Activated naive CD4-positive, alpha-beta T cell treated with anti-CD3 and anti-CD28 coated beads for 36 hours (primary cell): ENCODE measurements around the gene XPO4. TPM values are rescaled to one million over a fixed set of nuclear protein-coding genes. Genes with fewer than 3 reads are reported as not detected.
"Not testable (repeated sequence)": the region's sequence is repeated elsewhere in the genome, so short reads cannot be mapped to it uniquely, and the experiment has no call there.

Source experiments
- CTCF ChIA-PET: fragments of 350-600 bp; sonication (Branson Sonifier 250); formaldehyde crosslinking; loops from one replicate; lab custom pipeline; 2021; ENCODE audit warnings: antibody characterized with exemption; lab: Charles Lee
- DNase-seq: peaks from one replicate; pipeline ENCODE4 v3.0.0-alpha.2; 2020
- H3K27ac Mint-ChIP-seq: one replicate; pipeline ENCODE4 v1.8.0; 2021; ENCODE audit warnings: mild to moderate bottlenecking, mixed read lengths
- H3K27me3 Mint-ChIP-seq: one replicate; pipeline ENCODE4 v1.8.0; 2021; ENCODE audit warnings: low read depth, mixed read lengths
- H3K36me3 Mint-ChIP-seq: one replicate; pipeline ENCODE4 v1.8.0; 2021; ENCODE audit warnings: low read depth, mixed read lengths
- H3K4me1 Mint-ChIP-seq: one replicate; pipeline ENCODE4 v1.8.0; 2021; ENCODE audit warnings: low read depth, mixed read lengths
- H3K4me3 Mint-ChIP-seq: one replicate; pipeline ENCODE4 v1.8.0; 2021; ENCODE audit warnings: mild to moderate bottlenecking, moderate library complexity, mixed read lengths
- H3K9me3 Mint-ChIP-seq: one replicate; pipeline ENCODE4 v1.8.0; 2021; ENCODE audit warnings: mixed read lengths
- intact Hi-C: fragments of 100-400 bp; cut with micrococcal nuclease; formaldehyde crosslinking; loops from one replicate; pipeline ENCODE4 v1.15.1; 2023
- total RNA-seq, 2 experiments: library from RNA; stranded (reverse); gene quantifications; one replicate each; pipeline ENCODE4 v1.2.3, GENCODE V29; 2021

The XPO4 gene
- 10 to 100 TPM; 20.4 to 21.2 TPM for total RNA-seq

DNA sequence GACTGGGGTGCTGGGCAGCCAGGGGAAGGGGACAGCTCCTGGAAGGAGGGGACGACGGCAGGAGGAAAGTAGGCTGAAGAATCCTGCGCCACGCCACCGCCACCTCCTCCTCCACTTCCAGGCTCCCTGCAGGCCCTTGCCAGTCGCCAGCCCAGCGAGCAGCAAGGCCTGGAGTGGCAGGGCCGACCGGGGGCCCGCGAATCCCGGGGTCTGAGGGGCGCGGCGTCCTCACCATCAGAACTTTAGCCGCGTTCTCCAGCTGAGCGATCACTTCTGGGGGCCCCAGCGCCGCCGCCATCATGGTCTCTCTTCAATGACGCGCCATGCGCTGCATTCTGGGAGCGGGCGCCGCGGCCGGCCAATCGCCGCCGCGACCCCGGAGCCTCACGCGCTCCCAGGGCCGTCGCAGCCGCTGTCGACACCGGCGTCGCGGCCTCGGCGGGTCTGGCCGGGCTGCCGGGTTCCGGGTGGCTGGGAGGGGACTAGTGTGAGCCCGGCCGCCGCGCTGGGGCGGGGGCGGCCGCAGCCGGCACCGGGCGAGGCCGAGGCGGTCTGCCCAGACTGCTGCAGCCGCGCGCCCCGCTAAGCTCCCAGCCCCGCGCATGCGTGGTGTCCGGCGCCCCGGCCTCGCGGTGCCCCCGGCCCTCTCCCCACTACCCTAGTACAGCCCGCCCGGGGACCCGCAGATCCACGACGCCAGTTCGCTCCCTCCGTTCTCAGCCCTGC is at the start of gene XPO4:
Gene XPO4, minus strand, starts transcription at position 309 of the 726 bp plus-strand sequence. Its CDS starts 8 bp downstream, at position 301.
- Mint-ChIP-seq H3K4me1 (peaks cover 29% of the 10 kb centered on the region), H3K27ac (peak within 1 kb of the TSS; percentile 95), H3K27me3 (no peaks in the 10 kb centered on the region), H3K9me3 (no peaks in the 10 kb centered on the region), H3K4me3 (peak within 1 kb of the TSS; percentile 95), H3K36me3 (peaks cover 10% of the 10 kb centered on the region)
- peak; percentile 83 for DNase-seq
- intact Hi-C loops: loop anchor here (1.0 to 5.0 kb wide), 8 partner anchors 129 to 710 kb away; partner anchors contain the start of genes CRYL1, EEF1AKMT1, GJB2 and IFT88
- CTCF ChIA-PET: interaction anchor here (1.0 to 1.3 kb wide), 2 partner anchors 21 to 32 kb away, joined by 3 to 4 read pairs; no protein-coding TSS in a partner anchor

DNA sequence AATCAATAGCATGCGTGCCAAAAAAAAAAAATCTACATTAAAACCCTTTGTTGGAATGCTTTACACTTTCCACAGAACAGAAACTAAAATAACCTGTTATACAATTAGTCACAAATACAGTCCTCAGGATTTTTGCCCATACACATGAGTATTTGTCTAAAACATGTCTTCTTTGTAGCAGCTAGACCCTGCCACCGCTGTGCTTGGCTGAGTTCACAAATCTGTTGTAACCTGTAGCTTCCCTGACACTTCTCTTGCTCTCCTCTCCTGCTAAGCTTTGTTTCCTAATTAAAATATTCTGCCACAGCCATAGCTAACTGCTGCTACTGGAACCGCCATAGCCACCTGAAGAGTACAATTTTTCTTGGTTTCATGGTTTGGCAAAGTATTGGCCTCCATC is 45.5 kb upstream of the XPO4 start:
- H3K4me1 Mint-ChIP-seq: peaks cover 10% of the 10 kb centered on the region
- intact Hi-C loops: loop anchor here (10.0 kb wide), 1 partner anchor 127 kb away; no protein-coding TSS in a partner anchor
- CTCF ChIA-PET: interaction anchor here (0.6 kb wide), 1 partner anchor 747 kb away, joined by 5 read pairs; no protein-coding TSS in a partner anchor
- not testable (repeated sequence) for H3K9me3 Mint-ChIP-seq, H3K36me3 Mint-ChIP-seq, DNase-seq, H3K4me3 Mint-ChIP-seq, H3K27ac Mint-ChIP-seq
- H3K27me3 Mint-ChIP-seq: peaks cover 49% of the 10 kb centered on the region

DNA sequence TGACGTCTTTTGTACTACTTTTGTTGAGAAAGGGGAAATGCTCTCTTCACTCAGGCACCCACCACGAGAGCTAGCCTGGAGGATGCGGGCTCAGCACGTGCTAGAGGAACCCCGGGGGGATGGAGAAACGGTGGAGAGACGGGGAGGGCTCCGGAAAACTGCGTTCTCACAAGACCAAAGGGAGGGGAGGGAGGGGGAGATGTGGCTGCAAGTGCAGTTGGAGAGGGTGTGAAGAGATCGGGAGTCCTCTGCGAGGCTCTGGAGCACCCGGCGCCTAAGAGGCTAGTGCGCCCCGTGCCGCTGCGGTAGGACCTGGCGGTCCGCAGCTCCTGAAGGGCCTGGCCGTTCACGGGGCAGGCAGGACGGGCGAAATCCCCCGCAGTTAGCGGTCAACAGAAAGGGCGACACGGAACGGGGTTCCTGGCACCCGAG is 43.4 kb upstream of the XPO4 start:
- CTCF ChIA-PET: interaction anchor here (0.6 to 1.1 kb wide), 4 partner anchors 21 to 531 kb away, joined by 3 to 7 read pairs (median 3); no protein-coding TSS in a partner anchor
- peak overlapping the region; percentile 21 for H3K4me3 Mint-ChIP-seq
- H3K4me1 Mint-ChIP-seq: peaks cover 10% of the 10 kb centered on the region
- H3K27me3 Mint-ChIP-seq: peaks cover 44% of the 10 kb centered on the region
- no peaks in the 10 kb centered on the region for H3K9me3 Mint-ChIP-seq
- no peak overlapping the region for H3K27ac Mint-ChIP-seq
- intact Hi-C loops: loop anchor here (10.0 kb wide), 1 partner anchor 129 kb away; no protein-coding TSS in a partner anchor
- peak; percentile 9 for DNase-seq
- H3K36me3 Mint-ChIP-seq: no peaks in the 10 kb centered on the region

DNA sequence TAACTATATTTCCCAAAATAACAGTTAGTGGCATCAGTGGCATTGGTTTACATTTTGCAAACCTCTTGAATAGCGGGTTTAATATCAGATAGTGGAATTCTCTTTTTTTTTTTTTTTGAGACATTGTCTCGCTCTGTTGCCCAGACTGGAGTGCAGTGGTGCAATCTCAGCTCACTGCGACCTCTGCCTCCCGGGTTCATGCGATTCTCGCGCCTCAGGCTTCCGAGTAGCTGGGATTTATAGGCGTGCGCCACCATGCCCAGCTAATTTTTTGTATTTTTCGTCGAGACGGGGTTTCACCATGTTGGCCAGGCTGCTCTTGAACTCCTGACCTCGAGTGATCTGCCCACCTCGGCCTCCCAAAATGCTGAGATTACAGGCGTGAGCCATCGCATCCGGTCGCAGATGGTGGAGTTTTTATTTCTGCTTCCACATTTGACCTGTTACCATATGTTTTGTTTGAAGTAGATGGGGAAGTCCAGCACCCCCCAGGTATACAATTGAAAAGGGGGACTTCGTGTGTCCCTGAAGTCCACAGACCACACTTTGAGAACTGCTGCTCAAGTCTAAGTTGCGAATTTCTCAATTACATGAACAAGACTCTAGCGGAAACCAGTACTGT is 40.5 kb upstream of the XPO4 start:
- CTCF ChIA-PET: interaction anchor here (0.6 to 2.1 kb wide), 7 partner anchors 19 to 534 kb away, joined by 3 to 16 read pairs (median 3); no protein-coding TSS in a partner anchor
- H3K4me3 Mint-ChIP-seq: no peak overlapping the region
- H3K9me3 Mint-ChIP-seq: no peaks in the 10 kb centered on the region
- H3K27me3 Mint-ChIP-seq: peaks cover 32% of the 10 kb centered on the region
- H3K4me1 Mint-ChIP-seq: peaks cover 10% of the 10 kb centered on the region
- H3K27ac Mint-ChIP-seq: no peak overlapping the region
- H3K36me3 Mint-ChIP-seq: no peaks in the 10 kb centered on the region
- intact Hi-C loops: loop anchor here (1.0 to 10.0 kb wide), 6 partner anchors 132 to 536 kb away; no protein-coding TSS in a partner anchor
- DNase-seq: no peak

DNA sequence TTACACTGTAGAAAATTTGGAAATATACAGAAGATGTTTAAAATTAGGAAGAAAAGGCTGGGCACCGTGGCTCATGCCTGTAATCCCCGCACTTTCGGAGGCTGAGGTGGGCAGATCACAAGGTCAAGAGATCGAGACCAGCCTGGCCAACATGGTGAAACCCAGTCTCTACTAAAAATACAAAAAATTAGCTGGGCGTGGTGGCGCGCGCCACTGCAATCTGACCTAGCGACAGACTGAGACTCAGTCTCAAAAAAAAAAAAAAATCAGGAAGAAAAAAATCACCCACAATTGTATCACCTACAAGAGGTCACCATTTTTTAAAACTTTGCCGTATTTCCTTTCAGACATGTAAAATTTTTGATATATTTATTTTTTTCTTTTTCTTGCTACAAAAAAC is 38.0 kb upstream of the XPO4 start:
- CTCF ChIA-PET: interaction anchor here (0.6 to 0.7 kb wide), 2 partner anchors 112 to 235 kb away, joined by 3 to 4 read pairs; no protein-coding TSS in a partner anchor
- H3K27ac Mint-ChIP-seq, H3K4me3 Mint-ChIP-seq, H3K9me3 Mint-ChIP-seq, H3K4me1 Mint-ChIP-seq, DNase-seq, H3K36me3 Mint-ChIP-seq: not testable (repeated sequence)
- intact Hi-C loops: loop anchor here (10.0 kb wide), 1 partner anchor 134 kb away; no protein-coding TSS in a partner anchor
- peaks cover 13% of the 10 kb centered on the region for H3K27me3 Mint-ChIP-seq

DNA sequence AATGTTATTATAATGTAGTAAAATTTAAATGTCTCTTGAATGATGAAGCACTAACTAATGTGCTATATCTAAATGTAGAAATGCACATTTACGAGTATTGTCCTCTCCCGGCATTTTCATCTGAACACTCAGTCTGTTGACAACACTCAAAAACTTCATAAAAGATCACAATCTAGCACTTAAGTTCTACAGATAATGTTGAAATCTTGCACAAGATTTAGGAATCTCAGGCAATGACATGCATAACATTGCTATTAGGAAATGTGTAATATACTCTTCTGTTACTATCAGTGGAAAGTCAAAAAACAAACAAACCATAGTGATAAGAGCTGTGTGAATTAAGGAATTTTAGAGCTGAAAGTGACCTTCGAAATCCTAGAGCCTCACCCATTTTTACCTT is 37.5 kb upstream of the XPO4 start:
- CTCF ChIA-PET: interaction anchor here (0.6 to 0.7 kb wide), 2 partner anchors 113 to 235 kb away, joined by 3 to 4 read pairs; no protein-coding TSS in a partner anchor
- Mint-ChIP-seq H3K27me3 (peaks cover 10% of the 10 kb centered on the region), H3K4me1 (peaks cover 2% of the 10 kb centered on the region), H3K27ac (no peak overlapping the region), H3K9me3 (no peaks in the 10 kb centered on the region), H3K36me3 (no peaks in the 10 kb centered on the region), H3K4me3 (no peak overlapping the region)
- intact Hi-C loops: loop anchor here (10.0 kb wide), 1 partner anchor 135 kb away; no protein-coding TSS in a partner anchor
- DNase-seq: no peak

DNA sequence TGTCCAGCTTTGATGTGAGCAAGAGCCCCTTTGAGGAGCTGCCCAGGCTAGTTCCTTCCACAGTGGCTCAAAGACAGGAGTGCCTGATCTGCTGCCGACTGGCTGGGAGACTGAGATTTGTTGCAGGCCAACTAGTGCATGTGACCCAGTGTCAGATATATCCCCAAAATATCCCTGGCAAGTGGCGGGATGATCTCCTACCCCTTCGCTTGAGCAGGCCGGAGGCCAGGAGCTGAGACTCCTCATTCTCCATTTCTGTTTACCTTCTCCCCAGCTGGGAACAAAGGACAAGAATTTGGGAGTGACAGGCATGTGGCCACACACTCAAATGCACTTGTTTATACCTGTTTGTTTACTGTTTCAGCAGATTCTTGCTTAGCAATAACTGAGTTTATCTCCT is 37.1 kb upstream of the XPO4 start:
- no peak for DNase-seq
- intact Hi-C loops: loop anchor here (10.0 kb wide), 1 partner anchor 135 kb away; no protein-coding TSS in a partner anchor
- no peak overlapping the region for H3K4me3 Mint-ChIP-seq
- CTCF ChIA-PET: no interaction called here
- no peak overlapping the region for H3K27ac Mint-ChIP-seq
- H3K4me1 Mint-ChIP-seq: peaks cover 2% of the 10 kb centered on the region
- H3K27me3 Mint-ChIP-seq: peaks cover 6% of the 10 kb centered on the region
- H3K9me3 Mint-ChIP-seq: no peaks in the 10 kb centered on the region
- H3K36me3 Mint-ChIP-seq: no peaks in the 10 kb centered on the region

DNA sequence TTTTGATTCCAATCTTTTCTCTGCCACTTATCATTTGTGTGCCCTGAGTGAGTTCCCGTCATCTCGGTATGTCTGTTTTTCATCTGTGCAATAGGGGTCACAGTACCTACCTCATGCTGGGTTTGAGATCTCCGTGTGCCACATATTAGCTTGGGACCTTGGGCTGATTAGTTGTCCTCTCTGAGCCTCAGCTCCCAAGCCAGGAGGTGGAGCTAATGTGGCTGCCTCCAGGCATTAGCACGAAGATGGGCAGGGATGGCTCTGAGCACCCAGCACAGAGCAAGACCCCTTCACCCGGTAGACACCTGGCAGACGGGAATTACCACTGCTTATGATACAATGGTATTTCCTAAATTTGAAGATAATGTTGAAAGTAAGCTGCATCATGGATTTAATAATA is 35.8 kb upstream of the XPO4 start:
- CTCF ChIA-PET: no interaction called here
- Mint-ChIP-seq H3K4me1 (no peaks in the 10 kb centered on the region), H3K27me3 (no peaks in the 10 kb centered on the region), H3K36me3 (no peaks in the 10 kb centered on the region), H3K27ac (no peak overlapping the region), H3K4me3 (no peak overlapping the region), H3K9me3 (no peaks in the 10 kb centered on the region)
- intact Hi-C loops: no loop called here
- no peak for DNase-seq

DNA sequence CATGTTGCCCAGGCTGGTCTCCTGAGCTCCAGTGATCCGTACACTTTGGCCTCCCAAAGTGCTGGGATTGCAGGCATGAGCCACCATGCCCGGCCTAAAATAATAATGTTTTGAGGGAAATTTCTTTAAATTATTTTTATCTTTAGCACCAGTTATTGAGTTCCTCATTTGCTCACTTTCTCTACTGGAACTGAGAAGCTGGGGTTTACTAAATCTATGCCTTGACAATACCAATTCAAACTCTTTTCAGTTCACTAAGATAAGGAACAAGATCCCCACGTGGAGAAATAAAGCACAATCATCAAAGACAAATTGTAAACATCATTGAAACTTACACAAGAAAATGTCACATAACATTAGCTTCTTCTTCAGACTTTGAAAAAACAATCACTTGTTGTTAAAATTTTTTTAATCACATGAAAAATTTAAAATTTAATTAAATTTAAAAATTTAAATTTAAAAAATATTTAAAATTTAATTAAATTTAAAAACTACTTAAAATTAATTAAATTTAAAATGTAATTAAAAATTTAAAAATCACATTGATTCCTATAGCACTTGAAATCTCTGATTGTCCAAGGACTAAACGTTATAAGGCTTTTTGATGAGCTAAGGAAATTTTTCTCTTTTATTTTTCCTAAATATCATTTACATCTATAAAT is 25.2 kb upstream of the XPO4 start:
- no peaks in the 10 kb centered on the region for H3K36me3 Mint-ChIP-seq
- no peaks in the 10 kb centered on the region for H3K4me1 Mint-ChIP-seq
- intact Hi-C loops: no loop called here
- H3K4me3 Mint-ChIP-seq: no peak overlapping the region
- CTCF ChIA-PET: interaction anchor here (0.6 to 5.6 kb wide), 5 partner anchors 16 to 731 kb away, joined by 3 to 50 read pairs (median 3); no protein-coding TSS in a partner anchor
- no peaks in the 10 kb centered on the region for H3K27me3 Mint-ChIP-seq
- H3K27ac Mint-ChIP-seq: no peak overlapping the region
- H3K9me3 Mint-ChIP-seq: no peaks in the 10 kb centered on the region
- DNase-seq: no peak

DNA sequence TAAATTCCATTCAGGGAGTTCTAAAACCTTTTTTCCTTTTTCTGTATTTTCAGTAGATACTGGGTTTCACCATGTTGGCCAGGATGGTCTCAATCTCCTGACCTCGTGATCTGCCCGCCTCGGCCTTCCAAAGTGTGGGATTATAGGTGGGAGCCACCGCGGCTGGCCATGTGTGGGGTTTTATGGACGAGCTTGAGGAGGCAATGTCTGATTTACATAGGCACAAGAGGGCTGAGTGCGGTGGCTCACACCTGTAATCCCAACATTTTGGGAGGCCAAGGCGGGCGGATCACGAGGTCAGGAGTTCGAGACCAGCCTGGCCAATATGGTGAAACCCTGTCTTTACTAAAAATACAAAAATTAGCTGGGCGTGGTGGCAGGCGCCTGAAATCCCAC is 22.8 kb upstream of the XPO4 start:
- H3K27me3 Mint-ChIP-seq, DNase-seq, H3K4me3 Mint-ChIP-seq, H3K9me3 Mint-ChIP-seq, H3K4me1 Mint-ChIP-seq, H3K27ac Mint-ChIP-seq, H3K36me3 Mint-ChIP-seq: not testable (repeated sequence)
- intact Hi-C loops: loop anchor here (1.0 to 2.0 kb wide), 5 partner anchors 97 to 743 kb away; no protein-coding TSS in a partner anchor
- CTCF ChIA-PET: interaction anchor here (0.6 to 5.6 kb wide), 32 partner anchors 9 to 741 kb away, joined by 3 to 50 read pairs (median 4); no protein-coding TSS in a partner anchor

DNA sequence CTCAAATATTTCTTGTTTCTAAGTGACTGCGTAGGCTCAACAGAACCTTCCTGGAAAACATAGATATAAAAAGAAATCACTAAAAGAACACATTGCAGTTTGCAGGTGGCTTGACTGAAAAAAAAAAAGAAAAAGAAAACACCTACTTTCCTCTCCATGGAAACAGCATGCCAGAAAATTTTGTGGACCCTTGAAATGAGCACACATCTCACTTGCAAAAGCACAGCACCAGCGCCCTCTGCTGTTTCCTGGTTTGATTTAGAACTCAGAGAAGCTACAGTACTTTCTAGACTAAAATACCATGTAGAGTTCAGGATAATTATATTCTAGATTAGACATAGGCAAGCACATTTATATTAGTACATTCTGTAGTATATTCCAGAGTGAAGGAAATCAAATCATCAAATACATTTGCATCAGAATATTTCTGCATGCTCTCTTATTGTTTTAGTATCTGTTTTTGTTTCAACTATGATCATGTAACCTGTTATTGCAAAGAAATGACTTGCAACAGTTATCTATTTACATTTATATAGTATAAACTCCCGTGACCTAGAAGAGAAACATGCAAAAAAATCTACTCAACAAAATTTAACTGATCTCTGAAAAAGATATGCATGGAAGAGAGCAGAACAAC is 22.3 kb upstream of the XPO4 start:
- Mint-ChIP-seq H3K27ac (no peak overlapping the region), H3K4me3 (no peak overlapping the region), H3K27me3 (no peaks in the 10 kb centered on the region), H3K36me3 (no peaks in the 10 kb centered on the region), H3K9me3 (no peaks in the 10 kb centered on the region), H3K4me1 (no peaks in the 10 kb centered on the region)
- peak; percentile 89 for DNase-seq
- intact Hi-C loops: loop anchor here (1.0 to 2.0 kb wide), 5 partner anchors 96 to 743 kb away; no protein-coding TSS in a partner anchor
- CTCF ChIA-PET: interaction anchor here (0.6 to 5.6 kb wide), 34 partner anchors 9 to 727 kb away, joined by 3 to 50 read pairs (median 4); no protein-coding TSS in a partner anchor
